VCaP (cell line): ENCODE data around the gene ZBTB43.
"Not testable (repeated sequence)": the region's sequence is repeated elsewhere in the genome, so short reads cannot be mapped to it uniquely, and the experiment has no call there.

Source experiments
- H3K27ac ChIP-seq: fragments of 450-650 bp; 2 replicates; pipeline ENCODE4 v1.5.1; 2017
- CTCF ChIP-seq: fragments of 450-650 bp; conservative IDR thresholded peaks from 2 replicates; pipeline ENCODE4 v1.5.1; 2017; ENCODE audit warnings: mild to moderate bottlenecking, moderate library complexity

ZBTB43 gene

GRCh38 chr9:126763130-126763764, 41.6 kb upstream of the ZBTB43 start:
- H3K27ac ChIP-seq = no peak overlapping the region
- TF ChIP-seq CTCF = no peak

GRCh38 chr9:126773004-126773607, 31.7 kb upstream of the ZBTB43 start:
- no peak overlapping the region for H3K27ac ChIP-seq
- peak; percentile 74 for TF ChIP-seq CTCF

- H3K27ac ChIP-seq = no peak overlapping the region
- TF ChIP-seq CTCF = no peak
Measured at GRCh38 chr9:126775926-126776325, 28.9 kb upstream of the ZBTB43 start.

- peak; percentile 78 for TF ChIP-seq CTCF
- H3K27ac ChIP-seq = no peak overlapping the region
Measured at GRCh38 chr9:126777733-126778132, 27.1 kb upstream of the ZBTB43 start.

GRCh38 chr9:126778141-126778540, 26.7 kb upstream of the ZBTB43 start:
- H3K27ac ChIP-seq = no peak overlapping the region
- TF ChIP-seq CTCF = peak; percentile 43; the same call in 1 of the 2 replicates

- H3K27ac ChIP-seq = not testable (repeated sequence)
Measured at GRCh38 chr9:126778696-126779095, 26.1 kb upstream of the ZBTB43 start.

GRCh38 chr9:126781186-126782052, 23.4 kb upstream of the ZBTB43 start:
- H3K27ac ChIP-seq = peak overlapping the region; percentile 45; the same call in 1 of the 2 replicates
- TF ChIP-seq CTCF = peak; percentile 94
